ENCODE measurements around the gene SFXN3.

SFXN3 gene

DNA sequence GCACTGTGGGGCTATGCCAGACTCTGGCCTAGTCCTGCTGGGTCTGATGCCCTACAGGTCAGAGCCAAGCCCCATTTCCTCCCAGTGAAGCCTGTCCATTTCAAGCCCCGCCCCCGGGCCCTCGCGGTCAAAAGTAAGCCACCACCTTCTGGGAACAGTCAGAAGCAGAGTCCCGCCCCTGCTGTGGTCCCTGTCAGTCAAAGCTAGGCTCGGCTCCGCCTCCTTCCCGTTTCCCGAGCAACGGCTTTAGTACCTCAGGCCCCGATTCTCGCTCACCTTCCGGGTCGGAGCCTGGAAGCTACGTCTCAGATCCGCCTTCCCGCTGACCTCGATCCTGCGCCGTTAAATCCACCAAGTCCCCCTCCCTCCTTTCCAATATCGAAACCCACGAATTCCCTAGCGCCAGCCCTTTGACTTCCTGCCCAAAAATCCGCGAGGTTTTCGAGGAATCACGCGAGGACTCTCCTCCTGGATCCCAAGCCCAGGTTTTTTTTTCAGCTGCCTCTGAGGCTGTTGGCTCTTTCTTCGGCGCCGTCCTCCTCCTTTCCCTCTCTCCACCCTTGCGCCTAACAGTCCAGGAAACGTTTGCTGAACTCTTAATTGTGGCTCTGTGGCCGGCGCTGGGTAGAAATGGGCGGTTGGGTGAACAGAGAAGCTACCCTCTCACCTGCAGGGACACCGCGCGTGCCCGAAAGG, 11.8 kb downstream of the SFXN3 start:
- DNase-seq (ENCODE audit: low spot score), result peak; percentile 96
- TF ChIP-seq, protein P1, sequence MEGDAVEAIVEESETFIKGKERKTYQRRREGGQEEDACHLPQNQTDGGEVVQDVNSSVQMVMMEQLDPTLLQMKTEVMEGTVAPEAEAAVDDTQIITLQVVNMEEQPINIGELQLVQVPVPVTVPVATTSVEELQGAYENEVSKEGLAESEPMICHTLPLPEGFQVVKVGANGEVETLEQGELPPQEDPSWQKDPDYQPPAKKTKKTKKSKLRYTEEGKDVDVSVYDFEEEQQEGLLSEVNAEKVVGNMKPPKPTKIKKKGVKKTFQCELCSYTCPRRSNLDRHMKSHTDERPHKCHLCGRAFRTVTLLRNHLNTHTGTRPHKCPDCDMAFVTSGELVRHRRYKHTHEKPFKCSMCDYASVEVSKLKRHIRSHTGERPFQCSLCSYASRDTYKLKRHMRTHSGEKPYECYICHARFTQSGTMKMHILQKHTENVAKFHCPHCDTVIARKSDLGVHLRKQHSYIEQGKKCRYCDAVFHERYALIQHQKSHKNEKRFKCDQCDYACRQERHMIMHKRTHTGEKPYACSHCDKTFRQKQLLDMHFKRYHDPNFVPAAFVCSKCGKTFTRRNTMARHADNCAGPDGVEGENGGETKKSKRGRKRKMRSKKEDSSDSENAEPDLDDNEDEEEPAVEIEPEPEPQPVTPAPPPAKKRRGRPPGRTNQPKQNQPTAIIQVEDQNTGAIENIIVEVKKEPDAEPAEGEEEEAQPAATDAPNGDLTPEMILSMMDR (IDR thresholded peaks at IDR 0.05; ENCODE audit: extremely low read depth, missing control alignments), result no peak

DNA sequence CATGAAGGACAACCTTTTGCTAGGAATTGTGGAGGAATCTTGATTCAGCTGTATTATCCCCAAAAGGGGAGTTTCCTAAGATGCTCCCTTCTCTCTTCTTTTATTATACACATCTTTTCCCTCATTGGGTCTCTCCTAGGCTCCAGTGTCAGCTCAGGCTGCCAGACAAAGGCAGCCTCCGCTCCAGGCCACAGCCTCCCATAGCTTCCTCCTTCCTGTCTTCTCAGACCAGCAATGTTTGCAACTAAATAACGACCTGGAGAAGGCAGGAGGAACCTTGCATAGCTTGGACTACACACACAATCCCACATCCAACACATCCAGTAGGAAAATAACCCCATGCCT, 12.3 kb downstream of the SFXN3 start:
- TF ChIP-seq, protein P1 (IDR thresholded peaks at IDR 0.05; ENCODE audit: extremely low read depth, missing control alignments), result no peak
- DNase-seq (ENCODE audit: low spot score), result no peak

DNA sequence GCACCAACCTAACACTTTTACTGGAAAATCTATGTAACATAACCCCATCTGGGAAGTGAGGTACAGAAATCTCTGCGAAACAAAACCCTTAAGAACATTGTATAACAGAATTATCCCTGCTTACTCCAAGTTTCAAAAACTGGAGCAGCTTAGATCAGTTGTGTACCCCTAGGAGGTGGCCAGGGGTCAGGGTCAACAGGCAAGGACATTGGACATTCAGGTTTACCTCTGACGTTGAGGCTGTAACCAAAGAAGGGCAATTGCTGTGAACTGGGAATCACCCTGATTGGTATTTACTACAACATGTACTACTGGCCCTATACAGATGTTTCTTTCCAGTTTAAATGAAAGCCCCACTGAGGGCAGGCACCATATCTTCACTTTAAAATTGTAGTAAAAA, 13.1 kb downstream of the SFXN3 start:
- DNase-seq (ENCODE audit: low spot score), result no peak
- TF ChIP-seq, protein P1 (IDR thresholded peaks at IDR 0.05; ENCODE audit: extremely low read depth, missing control alignments), result no peak

DNA sequence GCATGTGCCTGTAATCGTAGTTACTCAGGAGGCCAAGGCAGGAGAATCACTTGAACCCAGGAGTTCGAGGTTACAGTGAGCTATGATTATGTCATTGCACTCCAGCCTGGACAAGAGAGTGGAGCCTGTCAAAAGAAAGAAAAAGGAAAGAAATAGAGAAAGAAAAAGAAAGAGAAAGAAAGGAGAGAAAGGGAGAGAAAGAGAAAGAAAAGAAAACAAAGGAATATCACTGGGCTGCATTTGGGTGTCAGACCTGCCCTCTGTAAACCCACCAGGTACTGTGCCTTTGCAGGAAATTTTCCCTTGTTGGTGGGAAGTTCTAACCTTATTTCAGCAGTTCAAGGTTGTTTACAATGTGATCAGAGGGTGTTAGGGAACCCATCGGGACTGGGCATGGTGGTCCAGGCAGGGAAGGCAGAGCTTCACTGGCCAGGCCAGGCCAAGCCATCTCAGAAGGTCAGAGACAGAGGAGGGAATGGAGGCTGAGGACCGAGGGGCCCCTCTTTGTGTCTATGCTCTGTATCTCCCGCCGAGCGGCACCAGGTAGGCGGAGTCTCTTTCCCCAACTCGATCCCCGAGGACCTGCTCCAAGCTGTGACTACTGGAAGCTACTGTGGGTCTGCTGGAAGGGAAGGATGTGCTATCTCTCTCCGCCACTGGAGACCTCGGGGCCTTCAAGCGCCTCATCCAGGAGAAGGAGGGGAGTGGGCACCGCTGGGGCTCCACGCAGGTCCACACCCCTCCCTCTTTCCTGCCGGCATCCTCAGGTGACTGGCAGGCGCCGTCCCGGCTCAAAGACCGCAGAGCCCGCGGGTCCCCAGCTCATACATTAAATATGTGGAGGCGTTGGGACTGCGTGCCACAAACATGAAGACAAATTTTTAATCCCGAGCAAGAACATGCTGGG, 15.6 kb downstream of the SFXN3 start:
- TF ChIP-seq, protein P1 (IDR thresholded peaks at IDR 0.05; ENCODE audit: extremely low read depth, missing control alignments), result no peak
- no peak for DNase-seq (ENCODE audit: low spot score)

DNA sequence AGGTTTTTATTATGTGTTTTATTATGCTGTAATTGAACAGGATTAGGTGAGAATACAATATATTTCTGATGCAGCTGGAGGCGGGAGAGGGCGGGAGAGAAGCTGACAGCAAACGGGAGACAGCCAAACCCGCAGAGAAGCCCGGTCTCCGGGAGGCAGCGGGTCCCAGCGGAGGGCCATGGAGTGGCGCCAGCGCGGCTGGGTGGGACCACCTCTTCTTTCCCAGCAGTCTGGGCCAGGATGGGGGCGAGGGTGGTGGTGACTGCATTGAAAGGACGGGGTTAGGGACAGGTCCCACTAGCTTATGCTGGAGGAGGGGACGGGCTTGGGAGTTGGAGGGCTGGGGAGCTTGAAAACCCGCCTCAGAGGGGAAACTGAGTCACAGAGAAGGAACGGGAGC, 16.2 kb downstream of the SFXN3 start:
- DNase-seq (ENCODE audit: low spot score), result no peak
- TF ChIP-seq, protein P1 (IDR thresholded peaks at IDR 0.05; ENCODE audit: extremely low read depth, missing control alignments), result no peak

DNA sequence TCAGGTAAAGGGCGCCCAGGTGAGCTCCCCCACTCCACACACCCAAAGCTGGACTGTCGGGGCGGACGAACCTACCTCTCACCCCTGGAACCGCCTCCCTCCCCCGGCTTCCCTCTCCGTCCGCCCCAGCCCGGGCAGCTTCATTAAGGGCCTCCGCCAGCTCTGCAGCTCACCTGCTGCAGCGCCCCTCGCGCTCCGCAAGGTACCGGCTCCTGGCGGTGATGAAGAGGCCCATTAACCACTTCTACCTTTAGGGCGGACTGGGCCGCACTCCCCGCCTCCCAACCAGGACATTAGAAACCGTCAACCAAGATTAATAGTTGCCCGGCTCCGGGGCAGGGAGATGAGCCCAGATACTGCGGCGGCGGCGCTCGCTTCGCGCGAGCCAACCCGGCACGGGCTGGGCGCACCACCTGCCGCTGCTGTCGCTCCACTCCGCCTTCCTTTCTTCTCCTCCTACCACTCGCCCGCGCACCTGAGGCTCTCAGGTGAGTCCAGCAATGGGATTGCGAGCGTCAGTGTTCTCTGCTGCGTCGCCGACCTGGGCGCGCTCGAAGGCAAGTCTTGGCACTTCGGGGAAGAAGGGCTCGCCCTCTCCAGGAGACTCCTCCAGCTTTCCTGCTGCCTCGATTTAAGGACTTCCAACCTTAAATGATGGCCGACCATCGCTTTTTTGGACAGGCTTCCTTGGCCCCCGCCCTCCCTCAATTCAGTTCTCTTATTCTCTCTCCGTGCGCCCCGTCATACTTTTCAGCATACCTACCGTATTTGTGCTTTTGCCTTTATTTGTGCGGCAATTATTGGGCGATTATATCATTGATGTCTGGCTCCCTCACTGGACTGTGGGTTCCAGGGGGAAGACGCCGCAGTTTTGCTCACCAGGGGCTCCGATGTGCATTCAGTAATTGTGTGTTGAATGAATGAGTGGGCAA, 17.2 kb downstream of the SFXN3 start:
- no peak for DNase-seq (ENCODE audit: low spot score)
- TF ChIP-seq, protein P1 (IDR thresholded peaks at IDR 0.05; ENCODE audit: extremely low read depth, missing control alignments), result no peak
